ENCODE measurements around the gene ZNF585A.
"Not testable (repeated sequence)": the region's sequence is repeated elsewhere in the genome, so short reads cannot be mapped to it uniquely, and the experiment has no call there.

Gene ZNF585A

GRCh38 chr19:37128821-37129177 lies 43.7 kb downstream of the ZNF585A start:
- Histone ChIP-seq H3K9ac (ENCODE audit: low read length) (no peak overlapping the region), H3K4me3 (ENCODE audit: insufficient read depth, low read length, poor library complexity, severe bottlenecking) (no peak overlapping the region), H3K79me2 (ENCODE audit: insufficient read depth, low read length) (no peaks in the 10 kb centered on the region), H3K27me3 (ENCODE audit: low read length) (no peaks in the 10 kb centered on the region), H3K36me3 (ENCODE audit: low read length) (peaks cover 41% of the 10 kb centered on the region), H3K27ac (ENCODE audit: low read depth, low read length) (no peak overlapping the region), H3K9me3 (ENCODE audit: insufficient read depth, low read length) (peaks cover 93% of the 10 kb centered on the region), H4K20me1 (ENCODE audit: low read depth, low read length) (no peaks in the 10 kb centered on the region), H2AFZ (ENCODE audit: low read depth, low read length, severe bottlenecking) (no peak overlapping the region), H3K9me2 (replicated peaks; ENCODE audit: insufficient read depth, low read length) (no peaks in the 10 kb centered on the region), H3K4me2 (ENCODE audit: low read depth, low read length, poor library complexity, severe bottlenecking) (no peak overlapping the region), H3F3A (ENCODE audit: insufficient read depth) (no peaks in the 10 kb centered on the region)
- TF ChIP-seq, protein P1, sequence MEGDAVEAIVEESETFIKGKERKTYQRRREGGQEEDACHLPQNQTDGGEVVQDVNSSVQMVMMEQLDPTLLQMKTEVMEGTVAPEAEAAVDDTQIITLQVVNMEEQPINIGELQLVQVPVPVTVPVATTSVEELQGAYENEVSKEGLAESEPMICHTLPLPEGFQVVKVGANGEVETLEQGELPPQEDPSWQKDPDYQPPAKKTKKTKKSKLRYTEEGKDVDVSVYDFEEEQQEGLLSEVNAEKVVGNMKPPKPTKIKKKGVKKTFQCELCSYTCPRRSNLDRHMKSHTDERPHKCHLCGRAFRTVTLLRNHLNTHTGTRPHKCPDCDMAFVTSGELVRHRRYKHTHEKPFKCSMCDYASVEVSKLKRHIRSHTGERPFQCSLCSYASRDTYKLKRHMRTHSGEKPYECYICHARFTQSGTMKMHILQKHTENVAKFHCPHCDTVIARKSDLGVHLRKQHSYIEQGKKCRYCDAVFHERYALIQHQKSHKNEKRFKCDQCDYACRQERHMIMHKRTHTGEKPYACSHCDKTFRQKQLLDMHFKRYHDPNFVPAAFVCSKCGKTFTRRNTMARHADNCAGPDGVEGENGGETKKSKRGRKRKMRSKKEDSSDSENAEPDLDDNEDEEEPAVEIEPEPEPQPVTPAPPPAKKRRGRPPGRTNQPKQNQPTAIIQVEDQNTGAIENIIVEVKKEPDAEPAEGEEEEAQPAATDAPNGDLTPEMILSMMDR (IDR thresholded peaks at IDR 0.05; ENCODE audit: insufficient read depth, low read length, poor library complexity, severe bottlenecking): no peak

DNA sequence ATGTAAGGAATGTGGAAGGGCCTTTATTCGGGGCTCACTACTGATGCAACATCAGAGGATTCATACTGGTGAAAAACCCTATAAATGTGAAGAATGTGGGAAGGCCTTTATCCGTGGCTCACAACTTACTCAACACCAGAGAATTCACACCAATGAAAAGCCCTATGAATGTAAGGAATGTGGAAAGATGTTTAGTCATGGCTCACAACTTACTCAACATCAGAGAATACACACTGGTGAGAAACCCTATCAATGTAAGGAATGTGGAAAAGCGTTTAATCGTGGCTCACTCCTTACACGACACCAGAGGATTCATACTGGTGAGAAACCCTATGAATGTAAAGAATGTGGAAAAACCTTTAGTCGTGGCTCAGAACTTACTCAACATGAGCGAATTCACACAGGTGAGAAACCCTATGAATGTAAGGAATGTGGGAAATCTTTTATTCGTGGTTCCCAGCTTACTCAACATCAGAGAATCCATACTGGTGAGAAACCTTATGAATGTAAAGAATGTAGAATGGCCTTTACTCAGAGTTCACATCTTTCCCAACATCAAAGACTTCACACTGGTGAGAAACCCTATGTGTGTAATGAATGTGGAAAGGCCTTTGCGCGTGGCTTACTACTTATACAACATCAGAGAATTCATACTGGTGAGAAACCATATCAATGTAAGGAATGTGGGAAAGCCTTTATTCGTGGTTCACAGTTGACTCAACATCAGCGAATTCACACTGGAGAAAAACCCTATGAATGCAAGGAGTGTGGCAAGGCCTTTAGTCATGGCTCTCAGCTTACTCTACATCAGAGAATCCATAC lies 44.3 kb downstream of the ZNF585A start:
- Histone ChIP-seq H3F3A (ENCODE audit: insufficient read depth) (no peaks in the 10 kb centered on the region), H3K4me2 (ENCODE audit: low read depth, low read length, poor library complexity, severe bottlenecking) (no peak overlapping the region), H3K4me3 (ENCODE audit: insufficient read depth, low read length, poor library complexity, severe bottlenecking) (no peak overlapping the region), H3K27ac (ENCODE audit: low read depth, low read length) (no peak overlapping the region), H3K36me3 (ENCODE audit: low read length) (peaks cover 41% of the 10 kb centered on the region), H4K20me1 (ENCODE audit: low read depth, low read length) (no peaks in the 10 kb centered on the region), H2AFZ (ENCODE audit: low read depth, low read length, severe bottlenecking) (no peak overlapping the region), H3K9me3 (ENCODE audit: insufficient read depth, low read length) (peaks cover 89% of the 10 kb centered on the region), H3K27me3 (ENCODE audit: low read length) (no peaks in the 10 kb centered on the region), H3K9ac (ENCODE audit: low read length) (no peak overlapping the region), H3K79me2 (ENCODE audit: insufficient read depth, low read length) (no peaks in the 10 kb centered on the region), H3K9me2 (replicated peaks; ENCODE audit: insufficient read depth, low read length) (no peaks in the 10 kb centered on the region)
- no peak for TF ChIP-seq EZH2phosphoT487 (conservative IDR thresholded peaks at IDR 0.05; ENCODE audit: low read length)
- TF ChIP-seq, protein P1 (IDR thresholded peaks at IDR 0.05; ENCODE audit: insufficient read depth, low read length, poor library complexity, severe bottlenecking): no peak

- H3K4me2 ChIP-seq (ENCODE audit: low read depth, low read length, poor library complexity, severe bottlenecking); H3K27me3 ChIP-seq (ENCODE audit: low read length); H4K20me1 ChIP-seq (ENCODE audit: low read depth, low read length); H3F3A ChIP-seq (ENCODE audit: insufficient read depth); H3K9ac ChIP-seq (ENCODE audit: low read length); H3K27ac ChIP-seq (ENCODE audit: low read depth, low read length); H2AFZ ChIP-seq (ENCODE audit: low read depth, low read length, severe bottlenecking); H3K9me2 ChIP-seq (replicated peaks; ENCODE audit: insufficient read depth, low read length); H3K4me3 ChIP-seq (ENCODE audit: insufficient read depth, low read length, poor library complexity, severe bottlenecking); H3K79me2 ChIP-seq (ENCODE audit: insufficient read depth, low read length): not testable (repeated sequence)
- peaks cover 41% of the 10 kb centered on the region for H3K9me3 ChIP-seq (ENCODE audit: insufficient read depth, low read length)
- peaks cover 11% of the 10 kb centered on the region for H3K36me3 ChIP-seq (ENCODE audit: low read length)
Measured at GRCh38 chr19:37122093-37122492, 50.4 kb downstream of the ZNF585A start.

- 0 out of 2 replicates have a peak, but pooled peaks cover 4% of the 10 kb centered on the region for H3K36me3 ChIP-seq (ENCODE audit: low read length)
- H2AFZ ChIP-seq (ENCODE audit: low read depth, low read length, severe bottlenecking): no peak overlapping the region
- no peak overlapping the region for H3K27ac ChIP-seq (ENCODE audit: low read depth, low read length)
- no peaks in the 10 kb centered on the region for H3F3A ChIP-seq (ENCODE audit: insufficient read depth)
- no peaks in the 10 kb centered on the region for H3K79me2 ChIP-seq (ENCODE audit: insufficient read depth, low read length)
- no peaks in the 10 kb centered on the region for H4K20me1 ChIP-seq (ENCODE audit: low read depth, low read length)
- H3K9me3 ChIP-seq (ENCODE audit: insufficient read depth, low read length): peaks cover 16% of the 10 kb centered on the region; the same call in 1 of the 2 replicates
- H3K9ac ChIP-seq (ENCODE audit: low read length): no peak overlapping the region
- H3K4me2 ChIP-seq (ENCODE audit: low read depth, low read length, poor library complexity, severe bottlenecking): no peak overlapping the region
- H3K4me3 ChIP-seq (ENCODE audit: insufficient read depth, low read length, poor library complexity, severe bottlenecking): no peak overlapping the region
- H3K27me3 ChIP-seq (ENCODE audit: low read length): no peaks in the 10 kb centered on the region
- no peak for TF ChIP-seq EZH2phosphoT487 (conservative IDR thresholded peaks at IDR 0.05; ENCODE audit: low read length)
- no peaks in the 10 kb centered on the region for H3K9me2 ChIP-seq (replicated peaks; ENCODE audit: insufficient read depth, low read length)
Measured at GRCh38 chr19:37114001-37114400, 58.5 kb downstream of the ZNF585A start.

All from SU-DHL-6 (cell line).